Trophoblast cell (in vitro differentiated cells and primary cell): ENCODE data around the gene CDH11.
A peak's percentile ranks its signal among the peaks of the same experiment; 100 is the strongest.

Experiments used
- DNase-seq, 2 donors: peaks; one replicate each; pipeline ENCODE4 v3.0.0-alpha.2; 2016
- H2AFZ ChIP-seq: 2 replicates; pipeline ENCODE4 v1.6.1; 2013; ENCODE audit warnings: low read length, moderate library complexity, mild to moderate bottlenecking; ENCODE audit not compliant: insufficient read depth, poor library complexity
- H2AK5ac ChIP-seq: 2 replicates; pipeline ENCODE4 v1.6.1; 2013; ENCODE audit warnings: mild to moderate bottlenecking, low read length
- H2BK120ac ChIP-seq: 2 replicates; pipeline ENCODE4 v1.6.1; 2013; ENCODE audit warnings: low read length, mild to moderate bottlenecking, moderate library complexity; ENCODE audit not compliant: insufficient read depth, poor library complexity
- H2BK12ac ChIP-seq: 2 replicates; pipeline ENCODE4 v1.6.1; 2013; ENCODE audit warnings: mild to moderate bottlenecking, low read length, moderate library complexity
- H2BK5ac ChIP-seq: 2 replicates; pipeline ENCODE4 v1.6.1; 2013; ENCODE audit warnings: low read length, low read depth, moderate library complexity, mild to moderate bottlenecking; ENCODE audit not compliant: poor library complexity
- H3K14ac ChIP-seq: 2 replicates; pipeline ENCODE4 v1.6.1; 2013; ENCODE audit warnings: mild to moderate bottlenecking, low read length
- H3K18ac ChIP-seq: 2 replicates; pipeline ENCODE4 v1.6.1; 2013; ENCODE audit warnings: mild to moderate bottlenecking, low read length
- H3K23ac ChIP-seq: 2 replicates; pipeline ENCODE4 v1.6.1; 2013; ENCODE audit warnings: low read length
- H3K27ac ChIP-seq: 2 replicates; pipeline ENCODE4 v1.5.1; 2013; ENCODE audit warnings: low read depth, mild to moderate bottlenecking, inconsistent platforms, low read length, moderate library complexity
- H3K27me3 ChIP-seq: 2 replicates; pipeline ENCODE4 v1.6.1; 2013; ENCODE audit warnings: inconsistent platforms, mild to moderate bottlenecking, low read length, moderate library complexity; ENCODE audit not compliant: insufficient read depth
- H3K36me3 ChIP-seq, 2 experiments: 1 replicate in 1 of 2; 2 replicates in 1 of 2; pipeline ENCODE4 v1.6.1; 2013; ENCODE audit warnings: low read length in 2 of 2, mild to moderate bottlenecking in 2 of 2, moderate library complexity in 1 of 2; ENCODE audit not compliant: insufficient read depth in 2 of 2, control insufficient read depth in 1 of 2
- H3K4ac ChIP-seq: 2 replicates; pipeline ENCODE4 v1.6.1; 2013; ENCODE audit warnings: low read depth, mild to moderate bottlenecking, low read length, moderate library complexity
- H3K4me1 ChIP-seq, 2 experiments: 1 replicate in 1 of 2; 2 replicates in 1 of 2; pipeline ENCODE4 v1.6.1; 2013; ENCODE audit warnings: low read length in 2 of 2, mild to moderate bottlenecking in 2 of 2, moderate library complexity in 1 of 2; ENCODE audit not compliant: insufficient read depth in 2 of 2, control insufficient read depth in 1 of 2
- H3K4me2 ChIP-seq: 2 replicates; pipeline ENCODE4 v1.6.1; 2013; ENCODE audit warnings: inconsistent platforms, mild to moderate bottlenecking, low read length, moderate library complexity
- H3K4me3 ChIP-seq: 2 replicates; pipeline ENCODE4 v1.5.1; 2013; ENCODE audit warnings: mild to moderate bottlenecking, low read depth, low read length, inconsistent platforms
- H3K79me1 ChIP-seq: one replicate; pipeline ENCODE4 v1.6.1; 2013; ENCODE audit warnings: low read length
- H3K79me2 ChIP-seq: 2 replicates; pipeline ENCODE4 v1.6.1; 2013; ENCODE audit warnings: low read length, mild to moderate bottlenecking; ENCODE audit not compliant: control insufficient read depth, insufficient read depth, poor library complexity
- H3K9ac ChIP-seq: 2 replicates; pipeline ENCODE4 v1.6.1; 2013; ENCODE audit warnings: mild to moderate bottlenecking, low read length
- H3K9me3 ChIP-seq: 2 replicates; pipeline ENCODE4 v1.6.1; 2013; ENCODE audit warnings: low read depth, mild to moderate bottlenecking, control low read depth, inconsistent platforms, low read length; ENCODE audit not compliant: insufficient read depth
- H4K12ac ChIP-seq: 2 replicates; pipeline ENCODE4 v1.6.1; 2013; ENCODE audit warnings: low read depth, mild to moderate bottlenecking, low read length, moderate library complexity
- H4K8ac ChIP-seq: 2 replicates; pipeline ENCODE4 v1.6.1; 2013; ENCODE audit warnings: low read depth, mild to moderate bottlenecking, low read length, moderate library complexity
- H4K91ac ChIP-seq: one replicate; pipeline ENCODE4 v1.6.1; 2013; ENCODE audit warnings: low read depth, mild to moderate bottlenecking, low read length, moderate library complexity
- WGBS: extraction: QIAGEN DNeasy Blood & Tissue Kit; methylation state at CpG from one replicate; pipeline ENCODE4 v1.1.7; 2013; ENCODE audit warnings: missing lambda C conversion rate; ENCODE audit not compliant: insufficient read length, insufficient coverage; ENCODE audit errors: extremely low coverage; 5-methylcytosine and 5-hydroxymethylcytosine counted together

The CDH11 gene

DNA sequence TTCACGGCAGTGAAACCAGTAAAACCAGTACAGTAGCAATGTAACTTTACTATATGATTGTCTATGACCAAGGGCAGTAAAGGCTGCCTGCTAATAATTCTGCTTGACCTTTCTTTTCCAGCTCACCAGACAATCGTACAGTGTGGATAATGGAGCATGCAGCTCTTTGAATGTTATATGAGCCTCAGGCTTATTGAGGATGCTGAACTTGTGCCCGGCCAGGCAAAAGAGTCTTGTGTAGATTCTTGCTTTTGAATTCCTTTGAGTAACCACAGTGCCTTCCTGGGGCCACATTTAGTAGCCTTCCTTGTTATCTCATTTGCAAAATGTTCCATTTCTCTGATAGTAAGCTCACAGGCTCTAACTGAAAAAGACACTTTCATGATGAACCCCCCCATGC is 131.8 kb downstream of the CDH11 start:
- no peak overlapping the region for H4K8ac ChIP-seq
- H2BK12ac ChIP-seq: no peak overlapping the region
- DNase-seq: no peak
- H3K23ac ChIP-seq: no peak overlapping the region
- no peaks in the 10 kb centered on the region for H3K27me3 ChIP-seq
- H4K12ac ChIP-seq: no peak overlapping the region
- no peak overlapping the region for H2AK5ac ChIP-seq
- no peak overlapping the region for H3K18ac ChIP-seq
- H2BK5ac ChIP-seq: no peak overlapping the region
- H3K79me1 ChIP-seq: no peaks in the 10 kb centered on the region
- no peak overlapping the region for H3K4ac ChIP-seq
- no peak overlapping the region for H4K91ac ChIP-seq
- no peaks in the 10 kb centered on the region for H3K4me1 ChIP-seq
- WGBS: no CpG with 5 or more reads among the region's 3 CpGs
- no peak overlapping the region for H3K4me2 ChIP-seq
- H3K14ac ChIP-seq: no peak overlapping the region
- H3K36me3 ChIP-seq: peaks cover 7 to 39% of the 10 kb centered on the region in 2 experiments
- no peak overlapping the region for H2AFZ ChIP-seq
- H3K4me3 ChIP-seq: no peak overlapping the region
- H3K27ac ChIP-seq: no peak overlapping the region
- no peaks in the 10 kb centered on the region for H3K9me3 ChIP-seq
- H2BK120ac ChIP-seq: no peak overlapping the region
- H3K9ac ChIP-seq: no peak overlapping the region
- no peaks in the 10 kb centered on the region for H3K79me2 ChIP-seq

DNA sequence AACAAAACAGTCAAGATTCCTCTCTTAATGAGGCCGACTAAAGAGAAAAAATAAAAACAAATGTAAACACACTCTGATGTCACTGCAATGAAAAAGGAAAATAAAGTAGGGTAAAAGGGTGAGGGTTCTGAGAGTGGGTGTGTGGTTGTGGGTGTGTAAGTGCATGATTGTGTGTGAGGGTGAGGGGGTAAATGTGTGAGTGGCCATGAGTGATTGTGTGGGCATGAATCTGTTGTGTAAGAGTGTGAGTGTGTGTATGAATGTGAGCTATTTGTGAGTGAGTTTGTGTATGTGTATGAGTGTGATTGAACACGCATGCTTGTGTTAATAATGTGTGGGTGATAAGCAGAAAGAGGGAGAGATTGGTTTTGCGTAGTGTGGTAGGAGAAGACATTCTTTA is 132.8 kb downstream of the CDH11 start:
- Histone ChIP-seq H4K8ac (no peak overlapping the region), H4K91ac (no peak overlapping the region), H3K79me2 (no peaks in the 10 kb centered on the region), H2BK120ac (no peak overlapping the region), H2BK5ac (no peak overlapping the region), H3K27me3 (no peaks in the 10 kb centered on the region), H3K4me1 (no peaks in the 10 kb centered on the region), H3K9me3 (no peaks in the 10 kb centered on the region), H3K18ac (no peak overlapping the region), H4K12ac (no peak overlapping the region), H3K23ac (peak overlapping the region; percentile 46), H3K14ac (no peak overlapping the region), H2AK5ac (no peak overlapping the region), H3K4me3 (no peak overlapping the region), H3K27ac (no peak overlapping the region), H2AFZ (no peak overlapping the region), H3K4ac (no peak overlapping the region), H3K4me2 (no peak overlapping the region), H3K36me3 (peaks cover 7 to 42% of the 10 kb centered on the region in 2 experiments), H3K9ac (peak overlapping the region; percentile 65), H3K79me1 (no peaks in the 10 kb centered on the region), H2BK12ac (no peak overlapping the region)
- DNase-seq: no peak
- 100% methylated on average over 2 of the region's 3 CpGs for WGBS

DNA sequence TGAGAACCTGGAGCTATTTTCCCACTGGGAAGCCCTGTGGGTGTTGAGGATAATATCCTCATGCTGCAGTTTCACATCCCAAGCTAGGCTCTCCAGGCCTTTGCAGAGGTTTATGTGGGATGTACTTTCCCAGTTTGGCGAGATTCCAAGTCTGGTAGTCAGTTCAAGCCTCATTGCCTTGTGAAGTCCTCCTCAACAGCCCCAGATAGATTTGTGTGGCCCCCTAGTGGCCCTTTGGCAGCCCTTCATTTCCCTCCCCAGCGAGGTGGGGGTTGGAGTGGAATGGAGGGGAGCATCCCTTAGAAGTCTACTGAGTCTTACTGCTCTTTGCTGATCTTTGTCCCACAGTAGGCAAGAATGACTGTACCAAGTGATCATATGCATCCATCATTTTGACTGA is 137.9 kb downstream of the CDH11 start:
- no peaks in the 10 kb centered on the region for H3K79me1 ChIP-seq
- no CpG with 5 or more reads among the region's 2 CpGs for WGBS
- no peak overlapping the region for H3K27ac ChIP-seq

DNA sequence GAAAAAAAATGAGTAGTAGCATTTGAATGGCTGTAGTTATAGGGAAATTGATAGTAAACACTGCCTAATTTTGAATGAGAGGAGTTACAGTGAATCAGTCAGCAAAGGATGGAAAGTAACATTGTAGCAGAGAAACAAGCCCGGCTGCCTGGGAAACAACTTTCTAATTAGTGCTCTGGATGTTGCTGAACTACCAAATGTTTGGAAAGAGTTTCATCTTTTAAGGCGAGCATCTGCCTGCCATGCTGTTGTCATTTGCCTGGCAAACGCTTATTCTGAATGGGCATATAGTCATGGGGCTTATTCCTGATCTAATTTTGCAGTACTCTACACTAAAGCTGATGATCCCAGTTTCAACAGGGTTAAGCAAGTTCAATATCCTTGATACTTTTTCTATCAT is 138.6 kb downstream of the CDH11 start:
- Histone ChIP-seq H3K4me3 (no peak overlapping the region), H3K4ac (no peak overlapping the region), H3K36me3 (peaks cover 16 to 42% of the 10 kb centered on the region in 2 experiments), H3K4me1 (no peaks in the 10 kb centered on the region), H3K9me3 (no peaks in the 10 kb centered on the region), H4K91ac (no peak overlapping the region), H3K18ac (no peak overlapping the region), H3K14ac (no peak overlapping the region), H3K9ac (no peak overlapping the region), H3K23ac (no peak overlapping the region), H2BK120ac (no peak overlapping the region), H3K79me2 (no peaks in the 10 kb centered on the region), H3K27ac (no peak overlapping the region), H3K27me3 (no peaks in the 10 kb centered on the region), H2BK5ac (no peak overlapping the region), H3K4me2 (no peak overlapping the region), H2BK12ac (no peak overlapping the region), H2AFZ (no peak overlapping the region), H4K8ac (no peak overlapping the region), H3K79me1 (no peaks in the 10 kb centered on the region), H4K12ac (no peak overlapping the region), H2AK5ac (no peak overlapping the region)
- no peak for DNase-seq
- no CpG with 5 or more reads among the region's 3 CpGs for WGBS

More for the DNA sequence above, 137.9 kb downstream of the CDH11 start:
- peak in 1 of 2 donors; percentile 0 for DNase-seq
- Histone ChIP-seq H2BK5ac (no peak overlapping the region), H3K4me2 (no peak overlapping the region), H3K23ac (no peak overlapping the region), H2BK12ac (no peak overlapping the region), H2AK5ac (no peak overlapping the region), H4K8ac (no peak overlapping the region), H3K9ac (no peak overlapping the region), H3K36me3 (peaks cover 16 to 44% of the 10 kb centered on the region in 2 experiments), H3K14ac (no peak overlapping the region), H3K18ac (no peak overlapping the region), H3K27me3 (no peaks in the 10 kb centered on the region), H3K9me3 (no peaks in the 10 kb centered on the region), H3K4ac (no peak overlapping the region), H4K91ac (no peak overlapping the region), H4K12ac (no peak overlapping the region), H3K4me1 (no peaks in the 10 kb centered on the region), H3K79me2 (no peaks in the 10 kb centered on the region), H2AFZ (no peak overlapping the region), H3K4me3 (no peak overlapping the region), H2BK120ac (no peak overlapping the region)
